HG03521 (cell line): ENCODE measurements around the gene COX4I1.
"Not testable (repeated sequence)": the region's sequence is repeated elsewhere in the genome, so short reads cannot be mapped to it uniquely, and the experiment has no call there.

Source experiments
- ATAC-seq: cut with Tn5 transposase; IDR thresholded peaks from one replicate; pipeline ENCODE4 v1.9.1; 2021; ENCODE audit warnings: mild to moderate bottlenecking, moderate library complexity; ENCODE audit not compliant: unreplicated experiment

Gene COX4I1

DNA sequence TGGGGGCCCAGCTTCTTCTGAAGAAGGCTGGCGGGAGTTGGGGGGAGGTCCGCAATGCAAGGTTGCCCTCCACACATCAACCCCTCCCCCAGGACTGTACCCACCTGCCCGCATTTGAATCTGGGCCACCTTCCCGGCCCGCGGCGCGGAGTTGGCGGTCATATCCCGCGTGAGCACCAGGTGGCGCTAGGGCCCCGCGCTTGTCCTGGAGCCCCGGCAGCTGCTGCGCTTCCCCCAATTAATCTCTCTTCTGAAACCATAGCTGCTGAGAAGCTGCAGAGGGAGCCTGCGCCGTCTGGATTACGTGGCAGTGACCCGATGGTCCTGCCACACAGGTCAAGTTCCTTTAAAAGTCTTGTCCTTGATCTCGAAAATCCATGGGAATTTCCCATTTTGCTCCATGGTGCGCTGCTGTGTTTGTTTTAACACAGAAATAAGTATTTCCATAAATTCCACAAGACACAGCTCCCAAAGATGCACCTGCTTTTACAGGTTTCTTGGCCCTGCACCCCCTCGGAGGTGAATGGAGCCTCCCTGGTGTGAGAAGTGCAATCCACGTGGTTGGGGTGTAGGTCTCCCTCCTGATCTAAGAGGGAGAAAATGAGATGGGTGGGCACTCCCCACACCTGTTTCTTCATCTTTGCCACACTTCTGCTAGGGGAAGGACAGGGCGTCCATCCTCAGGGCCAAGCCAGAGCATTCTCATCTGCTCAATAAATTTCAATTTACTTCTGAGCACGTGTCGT, 22.1 kb downstream of the COX4I1 start:
- peak; percentile 79 for ATAC-seq

- no peak for ATAC-seq
These were observed 22.6 kb downstream of the COX4I1 start for GRCh38 chr16:85822145-85822544.

DNA sequence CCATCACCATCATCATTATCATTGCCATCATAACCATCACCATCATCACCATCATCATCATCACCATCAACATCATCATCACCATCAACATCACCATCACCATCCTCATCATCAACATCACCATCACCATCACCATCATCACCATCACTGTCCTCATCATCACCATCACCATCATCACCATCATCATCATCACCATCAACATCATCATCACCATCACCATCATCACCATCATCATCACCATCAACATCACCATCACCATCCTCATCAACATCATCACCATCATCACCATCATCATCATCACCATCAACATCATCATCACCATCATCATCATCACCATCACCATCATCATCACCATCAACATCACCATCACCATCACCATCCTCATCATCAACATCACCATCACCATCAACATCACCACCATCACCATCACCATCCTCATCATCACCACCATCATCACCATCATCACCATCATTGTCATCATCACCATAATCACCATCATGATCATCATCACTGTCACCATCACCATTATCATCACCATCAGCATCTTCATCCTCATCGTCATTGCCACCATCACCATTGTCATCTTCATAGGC, 23.9 kb downstream of the COX4I1 start:
- no peak for ATAC-seq

DNA sequence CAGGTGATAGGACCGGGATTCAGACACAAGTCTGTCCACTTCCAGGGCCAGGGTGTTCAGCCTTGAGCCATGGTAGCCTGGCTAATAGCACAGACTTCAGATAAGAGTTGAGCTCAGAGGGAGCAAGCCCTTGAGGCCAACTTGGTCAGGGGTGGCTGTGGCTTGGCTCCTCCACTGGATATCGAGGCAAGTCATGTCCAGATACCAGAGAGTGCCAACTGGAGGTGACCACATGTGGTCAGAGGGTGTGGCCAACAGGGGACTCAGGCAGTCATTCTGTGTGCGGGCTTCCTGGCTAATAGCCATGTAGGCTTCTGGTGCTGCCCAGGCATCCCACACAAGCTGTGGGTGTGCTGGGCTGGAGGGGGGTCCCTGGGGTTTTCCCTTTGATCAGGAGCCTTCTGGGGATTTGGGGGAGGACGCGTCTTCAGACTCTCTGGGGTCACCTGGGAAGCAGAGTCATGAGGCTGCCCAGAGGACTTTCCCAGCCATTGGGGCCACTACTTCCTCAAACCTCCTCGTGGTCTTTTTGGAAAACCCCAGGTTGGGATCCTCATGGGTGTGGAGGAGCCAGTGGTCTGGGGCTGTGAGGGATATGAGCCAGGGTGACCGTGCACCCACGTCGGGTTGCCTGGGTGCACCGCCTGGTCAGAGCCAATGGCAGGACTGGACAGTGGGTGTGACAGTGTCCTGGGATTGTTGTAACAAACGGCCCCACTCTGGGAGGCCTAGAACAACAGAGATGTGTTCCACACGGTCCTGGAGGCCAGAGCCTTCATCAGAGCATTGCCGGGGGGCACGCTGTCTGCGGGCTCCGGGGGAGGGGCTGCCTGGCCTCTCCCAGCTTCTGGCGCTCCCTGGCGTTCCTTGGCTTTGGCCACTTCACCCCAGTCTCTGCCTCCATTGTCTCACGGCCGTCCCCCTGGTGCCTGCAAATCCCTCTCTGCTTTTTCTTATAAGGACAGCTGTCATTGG, 25.0 kb downstream of the COX4I1 start:
- no peak for ATAC-seq

DNA sequence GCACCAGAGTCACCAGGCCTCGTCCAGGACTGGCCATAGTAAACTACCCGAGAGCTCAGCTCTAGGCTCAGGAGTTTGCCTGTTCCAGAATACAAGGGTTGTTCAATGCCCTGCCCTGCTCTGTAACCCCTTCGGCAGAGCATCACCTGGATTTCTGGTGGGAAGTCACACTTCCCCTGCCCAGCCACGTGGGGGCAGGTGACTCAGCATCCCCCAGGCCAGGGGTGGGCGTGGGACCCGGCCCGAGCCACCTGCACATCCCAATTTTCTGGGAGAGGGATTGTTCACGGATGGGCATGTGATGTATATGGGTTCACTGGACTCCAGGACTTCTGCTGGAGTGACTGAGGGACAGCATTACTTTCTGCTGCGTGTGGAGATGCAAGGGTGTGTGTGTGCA, 25.8 kb downstream of the COX4I1 start:
- no peak for ATAC-seq

GRCh38 chr16:85826686-85827247, 27.3 kb downstream of the COX4I1 start:
- no peak for ATAC-seq

GRCh38 chr16:85828166-85828565, 28.7 kb downstream of the COX4I1 start:
- no peak for ATAC-seq

GRCh38 chr16:85829171-85829719, 29.8 kb downstream of the COX4I1 start:
- ATAC-seq = no peak

GRCh38 chr16:85829751-85830445, 30.4 kb downstream of the COX4I1 start:
- ATAC-seq = no peak

GRCh38 chr16:85830821-85831220, 31.3 kb downstream of the COX4I1 start:
- ATAC-seq = no peak

DNA sequence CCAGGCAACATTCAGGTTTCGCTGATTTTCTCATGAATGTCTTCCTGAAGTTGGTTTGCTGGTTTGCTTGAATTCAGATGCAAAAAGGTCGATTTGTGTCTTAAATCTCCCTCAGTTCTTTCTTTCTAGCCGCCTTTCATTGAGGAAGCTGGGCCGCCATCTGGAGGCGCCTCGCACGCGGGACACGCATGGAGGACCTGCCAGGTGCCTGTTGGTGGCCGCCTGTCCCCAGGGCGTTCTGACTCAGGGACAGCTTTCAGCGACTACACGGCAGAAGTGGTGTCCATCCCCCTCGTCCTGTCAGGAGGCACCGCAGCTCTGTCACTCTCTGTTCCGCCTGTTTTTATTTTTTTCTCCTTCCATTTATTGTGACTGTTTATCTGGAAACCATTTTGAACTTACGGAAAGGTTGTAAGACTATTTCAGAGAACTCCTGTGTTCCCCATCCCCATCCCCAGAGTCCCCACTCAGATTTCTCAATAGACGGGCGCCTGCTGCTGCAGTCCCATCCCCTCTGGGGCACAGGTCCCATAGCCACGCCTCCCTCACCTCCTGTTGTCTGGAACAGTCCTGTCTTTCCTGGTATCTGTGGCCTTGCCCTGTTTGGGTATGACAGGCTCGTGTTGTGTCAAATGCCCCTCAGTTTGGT, 33.2 kb downstream of the COX4I1 start:
- no peak for ATAC-seq

GRCh38 chr16:85833219-85833920, 33.9 kb downstream of the COX4I1 start:
- ATAC-seq = no peak

- ATAC-seq = no peak
These were observed 35.2 kb downstream of the COX4I1 start for GRCh38 chr16:85834741-85835140.

GRCh38 chr16:85835227-85835751, 35.8 kb downstream of the COX4I1 start:
- no peak for ATAC-seq

DNA sequence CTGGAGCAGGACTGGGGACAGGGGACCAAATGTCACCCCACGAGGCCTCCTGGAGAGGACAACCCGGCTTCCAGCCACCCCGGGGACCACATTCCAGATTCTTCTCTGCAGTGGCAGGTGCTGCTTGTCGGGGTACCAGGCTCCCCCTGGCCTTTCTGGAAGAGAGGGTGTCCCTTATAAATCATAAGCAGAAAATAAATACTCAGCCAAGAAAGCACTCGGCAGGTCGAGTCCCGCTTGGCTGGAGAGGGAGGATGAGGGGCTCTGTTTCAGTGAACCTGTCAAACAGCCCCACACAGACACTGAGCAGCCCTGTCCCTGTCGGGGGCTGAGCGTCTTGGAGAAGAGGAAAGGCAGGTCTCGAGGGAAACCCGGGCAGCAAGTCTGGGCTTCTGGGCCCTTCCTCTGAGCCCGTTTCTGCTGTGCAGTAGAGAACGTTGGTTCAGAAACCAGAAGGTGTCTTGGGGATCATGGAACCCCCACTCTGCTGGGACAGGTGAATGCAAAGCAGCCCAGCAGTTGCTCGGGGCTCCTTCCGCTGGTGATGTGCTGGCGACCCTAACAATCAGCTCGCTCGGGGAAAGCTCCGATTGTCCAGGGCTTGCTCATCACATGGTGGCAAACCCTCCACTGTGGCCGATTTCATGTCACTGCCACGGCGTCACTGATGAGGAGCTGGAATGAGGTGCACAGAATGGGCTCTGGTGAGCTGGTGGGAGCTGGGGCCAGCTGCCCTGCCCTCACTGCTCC, 36.6 kb downstream of the COX4I1 start:
- no peak for ATAC-seq

- ATAC-seq = no peak
These were observed 37.4 kb downstream of the COX4I1 start for GRCh38 chr16:85836706-85837582.

DNA sequence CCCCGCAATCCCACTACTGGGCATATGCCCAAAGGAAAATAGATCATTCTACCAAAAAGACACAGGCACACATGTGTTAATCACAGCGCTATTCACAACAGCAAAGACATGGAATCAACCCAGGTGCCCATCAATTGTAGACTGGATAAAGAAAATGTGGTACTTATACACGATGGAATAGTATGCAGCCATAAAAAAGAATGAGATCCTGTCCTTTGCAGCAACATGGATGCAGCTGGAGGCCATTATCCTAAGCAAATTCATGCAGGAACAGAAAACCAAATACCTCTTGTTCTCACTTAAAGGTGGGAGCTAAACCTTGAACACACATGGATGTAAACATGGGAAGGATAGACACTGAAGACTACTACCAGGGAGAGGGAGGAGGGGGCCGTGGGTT, 38.2 kb downstream of the COX4I1 start:
- not testable (repeated sequence) for ATAC-seq
